ENCODE measurements around the gene DNTTIP2.

DNA sequence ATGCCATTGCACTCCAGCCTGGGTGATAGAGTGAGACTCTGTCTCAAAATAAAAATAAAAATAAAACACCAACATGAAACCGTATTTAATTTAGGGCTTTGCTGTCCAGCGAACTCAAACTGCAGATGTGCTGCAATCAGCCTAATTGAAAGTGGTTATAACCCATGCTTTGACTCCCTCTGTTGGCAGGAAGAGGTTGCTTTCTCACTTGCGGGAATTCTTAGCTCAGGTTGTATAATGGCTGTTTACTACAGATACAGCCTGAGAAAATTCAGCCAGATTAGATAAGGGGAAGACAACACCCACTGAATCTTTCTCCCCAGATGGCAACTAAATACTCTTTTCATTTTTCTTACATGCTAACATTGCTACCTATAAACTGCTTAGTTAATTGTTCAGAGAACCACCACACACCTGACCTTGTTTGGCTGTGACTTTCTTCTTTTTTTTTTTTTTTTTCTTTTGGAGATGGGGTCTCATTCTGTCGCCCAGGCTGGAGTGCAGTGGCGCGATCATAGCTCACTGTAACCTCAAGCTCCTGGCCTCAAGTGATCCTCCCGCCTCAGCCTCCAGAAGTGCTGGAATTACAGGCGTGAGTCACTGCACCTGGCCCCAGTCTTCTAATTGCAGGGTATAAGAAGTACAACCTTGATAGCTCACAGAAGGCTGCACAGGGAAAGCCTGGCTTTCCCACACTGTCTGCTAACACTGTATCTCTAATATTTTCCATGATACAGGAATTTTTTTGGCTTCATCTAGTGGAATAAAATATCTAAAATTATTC, 34.6 kb downstream of the DNTTIP2 start:
- TF ChIP-seq, protein P1, sequence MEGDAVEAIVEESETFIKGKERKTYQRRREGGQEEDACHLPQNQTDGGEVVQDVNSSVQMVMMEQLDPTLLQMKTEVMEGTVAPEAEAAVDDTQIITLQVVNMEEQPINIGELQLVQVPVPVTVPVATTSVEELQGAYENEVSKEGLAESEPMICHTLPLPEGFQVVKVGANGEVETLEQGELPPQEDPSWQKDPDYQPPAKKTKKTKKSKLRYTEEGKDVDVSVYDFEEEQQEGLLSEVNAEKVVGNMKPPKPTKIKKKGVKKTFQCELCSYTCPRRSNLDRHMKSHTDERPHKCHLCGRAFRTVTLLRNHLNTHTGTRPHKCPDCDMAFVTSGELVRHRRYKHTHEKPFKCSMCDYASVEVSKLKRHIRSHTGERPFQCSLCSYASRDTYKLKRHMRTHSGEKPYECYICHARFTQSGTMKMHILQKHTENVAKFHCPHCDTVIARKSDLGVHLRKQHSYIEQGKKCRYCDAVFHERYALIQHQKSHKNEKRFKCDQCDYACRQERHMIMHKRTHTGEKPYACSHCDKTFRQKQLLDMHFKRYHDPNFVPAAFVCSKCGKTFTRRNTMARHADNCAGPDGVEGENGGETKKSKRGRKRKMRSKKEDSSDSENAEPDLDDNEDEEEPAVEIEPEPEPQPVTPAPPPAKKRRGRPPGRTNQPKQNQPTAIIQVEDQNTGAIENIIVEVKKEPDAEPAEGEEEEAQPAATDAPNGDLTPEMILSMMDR (IDR thresholded peaks at IDR 0.05) = peak; percentile 56 to 81 (median 67)
- TF ChIP-seq POLR2A (IDR thresholded peaks at IDR 0.05) = no peak
